H9 (cell line): Measurements from ENCODE around the gene IRF2. TPM values are rescaled to one million over a fixed set of nuclear protein-coding genes. Genes with fewer than 3 reads are reported as not detected.

Experiments
- DNase-seq: peaks from one replicate; pipeline ENCODE4 v3.0.0-alpha.2; 2017
- H2AFZ ChIP-seq: one replicate; pipeline ENCODE4 v1.6.1; 2013; ENCODE audit warnings: mild to moderate bottlenecking, low read length, control low read depth, moderate library complexity
- H2AK5ac ChIP-seq: 2 replicates; pipeline ENCODE4 v1.6.1; 2013; ENCODE audit warnings: low read length, control low read depth, mixed read lengths; ENCODE audit not compliant: insufficient read length
- H2BK120ac ChIP-seq: one replicate; pipeline ENCODE4 v1.6.1; 2013; ENCODE audit warnings: low read depth, mild to moderate bottlenecking, low read length, control low read depth, inconsistent platforms; ENCODE audit not compliant: poor library complexity, severe bottlenecking
- H2BK12ac ChIP-seq: 2 replicates; pipeline ENCODE4 v1.6.1; 2013; ENCODE audit warnings: low read length, control low read depth, mixed read lengths, low read depth; ENCODE audit not compliant: insufficient read length
- H2BK15ac ChIP-seq: 2 replicates; pipeline ENCODE4 v1.6.1; 2013; ENCODE audit warnings: low read depth, low read length, control low read depth
- H2BK20ac ChIP-seq: one replicate; pipeline ENCODE4 v1.6.1; 2013; ENCODE audit warnings: low read depth, mild to moderate bottlenecking, low read length, control low read depth, inconsistent platforms; ENCODE audit not compliant: poor library complexity, severe bottlenecking
- H2BK5ac ChIP-seq: 2 replicates; pipeline ENCODE4 v1.6.1; 2013; ENCODE audit warnings: low read length, control low read depth, mixed read lengths; ENCODE audit not compliant: insufficient read length
- H3K14ac ChIP-seq: 2 replicates; pipeline ENCODE4 v1.6.1; 2013; ENCODE audit warnings: low read length, control low read depth; ENCODE audit not compliant: insufficient read depth
- H3K18ac ChIP-seq: 2 replicates; pipeline ENCODE4 v1.6.1; 2013; ENCODE audit warnings: low read depth, mild to moderate bottlenecking, mixed read lengths, low read length, control low read depth; ENCODE audit not compliant: insufficient read length
- H3K23ac ChIP-seq: 2 replicates; pipeline ENCODE4 v1.6.1; 2013; ENCODE audit warnings: low read length, control low read depth, mixed read lengths, low read depth; ENCODE audit not compliant: insufficient read length
- H3K23me2 ChIP-seq: 2 replicates; pipeline ENCODE4 v1.6.1; 2013; ENCODE audit warnings: low read depth, mild to moderate bottlenecking, mixed read lengths, low read length, control low read depth; ENCODE audit not compliant: insufficient read length, poor library complexity, severe bottlenecking
- H3K27ac ChIP-seq: 2 replicates; pipeline ENCODE4 v1.5.1; 2013; ENCODE audit warnings: low read length, control low read depth, mixed read lengths, low read depth; ENCODE audit not compliant: insufficient read length
- H3K27me3 ChIP-seq: 2 replicates; pipeline ENCODE4 v1.6.1; 2013; ENCODE audit warnings: low read length, control low read depth, inconsistent platforms; ENCODE audit not compliant: insufficient read depth
- H3K4ac ChIP-seq: 2 replicates; pipeline ENCODE4 v1.6.1; 2013; ENCODE audit warnings: low read depth, mild to moderate bottlenecking, control low read depth, inconsistent platforms, low read length, moderate library complexity
- H3K4me1 ChIP-seq: 2 replicates; pipeline ENCODE4 v1.6.1; 2013; ENCODE audit warnings: low read length, control low read depth, inconsistent platforms; ENCODE audit not compliant: insufficient read depth
- H3K4me2 ChIP-seq: 2 replicates; pipeline ENCODE4 v1.6.1; 2013; ENCODE audit warnings: low read length, control low read depth, mixed read lengths; ENCODE audit not compliant: insufficient read length, insufficient read depth
- H3K56ac ChIP-seq: 2 replicates; pipeline ENCODE4 v1.6.1; 2013; ENCODE audit warnings: low read depth, mild to moderate bottlenecking, mixed read lengths, low read length, control low read depth; ENCODE audit not compliant: insufficient read length
- H3K79me1 ChIP-seq: 2 replicates; pipeline ENCODE4 v1.6.1; 2013; ENCODE audit warnings: low read depth, mild to moderate bottlenecking, moderate library complexity, low read length, control low read depth, inconsistent platforms; ENCODE audit not compliant: insufficient read depth, poor library complexity, severe bottlenecking
- H3K79me2 ChIP-seq: 2 replicates; pipeline ENCODE4 v1.6.1; 2013; ENCODE audit warnings: low read length, control low read depth, inconsistent platforms; ENCODE audit not compliant: insufficient read depth
- H3K9ac ChIP-seq: 2 replicates; pipeline ENCODE4 v1.6.1; 2013; ENCODE audit warnings: low read length, control low read depth, mixed read lengths; ENCODE audit not compliant: insufficient read length; ENCODE audit errors: extremely low read depth
- H3K9me3 ChIP-seq: one replicate; pipeline ENCODE4 v1.6.1; 2013; ENCODE audit warnings: low read depth, low read length, inconsistent platforms; ENCODE audit not compliant: control insufficient read depth
- H3T11ph ChIP-seq: one replicate; pipeline ENCODE4 v1.6.1; 2013; ENCODE audit warnings: mild to moderate bottlenecking, low read length, control low read depth, inconsistent platforms
- H4K20me1 ChIP-seq: one replicate; pipeline ENCODE4 v1.6.1; 2013; ENCODE audit not compliant: control insufficient read depth, insufficient read length, insufficient read depth
- H4K5ac ChIP-seq: 2 replicates; pipeline ENCODE4 v1.6.1; 2013; ENCODE audit warnings: low read depth, mild to moderate bottlenecking, mixed read lengths, low read length, control low read depth; ENCODE audit not compliant: insufficient read length
- H4K8ac ChIP-seq: replicated peaks from 2 replicates; pipeline ENCODE4 v1.6.1; 2013; ENCODE audit warnings: low read length, control low read depth, mixed read lengths, low read depth; ENCODE audit not compliant: insufficient read length
- H4K91ac ChIP-seq: 2 replicates; pipeline ENCODE4 v1.6.1; 2013; ENCODE audit warnings: low read depth, mild to moderate bottlenecking, moderate library complexity, mixed read lengths, low read length, control low read depth; ENCODE audit not compliant: insufficient read length
- H3K27ac Mint-ChIP-seq, 3 experiments: 2 replicates in 2 of 3; 3 replicates in 1 of 3; pipeline ENCODE4 v1.8.0; 2020 to 2021; ENCODE audit warnings: mixed read lengths in 3 of 3, mild to moderate bottlenecking in 1 of 3, moderate library complexity in 1 of 3
- H3K27me3 Mint-ChIP-seq: 2 replicates; pipeline ENCODE4 v1.8.0; 2021; ENCODE audit warnings: low read depth, mild to moderate bottlenecking, moderate library complexity, mixed read lengths
- H3K36me3 Mint-ChIP-seq, 3 experiments: 2 replicates in 2 of 3; 3 replicates in 1 of 3; pipeline ENCODE4 v1.8.0; 2020 to 2021; ENCODE audit warnings: low read depth in 3 of 3, mixed read lengths in 3 of 3; ENCODE audit not compliant: insufficient read depth in 1 of 3
- H3K4me1 Mint-ChIP-seq, 2 experiments: 2 replicates each; pipeline ENCODE4 v1.8.0; 2020; ENCODE audit warnings: mixed read lengths in 2 of 2
- H3K4me3 Mint-ChIP-seq, 2 experiments: 2 replicates in 1 of 2; 3 replicates in 1 of 2; pipeline ENCODE4 v1.8.0; 2020 to 2021; ENCODE audit warnings: mild to moderate bottlenecking in 2 of 2, mixed read lengths in 2 of 2, moderate library complexity in 1 of 2
- H3K9me3 Mint-ChIP-seq, 2 experiments: 2 replicates in 1 of 2; 3 replicates in 1 of 2; pipeline ENCODE4 v1.8.0; 2020; ENCODE audit warnings: mild to moderate bottlenecking in 2 of 2, mixed read lengths in 2 of 2, moderate library complexity in 1 of 2
- WGBS: extraction: QIAGEN DNeasy Blood & Tissue Kit; methylation state at CpG from one replicate; pipeline ENCODE4 v1.1.7; 2013; ENCODE audit warnings: missing lambda C conversion rate, low lambda C conversion rate, mixed read lengths; ENCODE audit not compliant: insufficient read length; ENCODE audit errors: extremely low coverage; 5-methylcytosine and 5-hydroxymethylcytosine counted together
- total RNA-seq: library from RNA; stranded (reverse); gene quantifications from 2 replicates; pipeline ENCODE4 v1.2.1, GENCODE V29; 2021
- TF ChIP-seq, protein P1 (sequence below): fragments of 200-600 bp; sonication (generic); conservative IDR thresholded peaks from 3 replicates; pipeline ENCODE4 v1.8.0; 2021; ENCODE audit warnings: antibody characterized with exemption, mild to moderate bottlenecking

IRF2 gene
- total RNA-seq, 1 experiment from 2014 or later: 13.5 TPM

DNA sequence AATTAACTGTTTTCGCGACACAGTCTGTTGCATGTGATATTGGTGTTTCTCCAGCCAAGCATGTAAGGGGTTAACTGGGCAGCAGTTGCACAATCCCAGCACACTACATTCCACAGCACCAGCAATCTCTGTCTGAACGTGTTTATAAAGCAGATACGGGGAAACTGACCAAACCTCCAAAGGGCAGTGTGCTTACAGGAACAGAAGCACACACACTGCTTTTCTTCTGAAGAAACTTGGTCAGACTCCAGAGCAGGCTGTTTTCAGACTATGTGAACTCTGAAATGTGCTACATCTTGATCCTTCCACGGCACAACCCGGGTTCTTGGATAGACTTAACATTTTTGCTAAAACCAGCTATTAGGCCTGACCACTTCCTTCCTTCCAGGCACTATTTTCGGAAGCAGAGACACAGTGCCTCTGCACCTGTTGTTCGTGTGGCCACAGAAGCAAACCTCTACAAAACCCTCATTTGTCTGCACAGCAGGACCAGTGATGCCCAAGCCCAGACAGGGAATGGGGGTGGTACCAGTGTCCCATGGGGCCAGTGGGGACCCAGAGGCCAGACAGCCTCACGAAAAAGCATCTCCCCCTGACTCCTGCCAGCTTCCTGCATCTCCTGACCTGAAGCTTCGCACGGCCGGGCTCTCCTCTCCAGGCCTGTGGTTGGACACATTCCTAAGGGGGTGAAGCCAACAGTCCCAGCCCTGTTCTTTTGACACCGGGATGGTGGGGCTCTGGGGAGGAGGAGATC lies 90.1 kb downstream of the IRF2 start:
- no peak overlapping the region for H2AFZ ChIP-seq
- Mint-ChIP-seq H3K9me3 (no peaks in the 10 kb centered on the region; a peak in 1 of 5 replicates), H3K27ac (peak overlapping the region in 1 of 3 experiments; percentile 92; a peak in 3 of 7 replicates), H3K4me3 (peak overlapping the region in 1 of 2 experiments; percentile 19; a peak in 1 of 5 replicates), H3K4me1 (peaks cover 66 to 71% of the 10 kb centered on the region in 2 experiments), H3K36me3 (peaks cover 8 to 13% (median 12%) of the 10 kb centered on the region in 3 experiments; a peak in 6 of 7 replicates), H3K27me3 (no peaks in the 10 kb centered on the region; the same call in 1 of the 2 replicates)
- no peak overlapping the region for H2BK12ac ChIP-seq
- no peak overlapping the region for H3K4me2 ChIP-seq
- H3K27me3 ChIP-seq: no peaks in the 10 kb centered on the region
- no peak overlapping the region for H3K18ac ChIP-seq
- H3K27ac ChIP-seq: no peak overlapping the region
- no peaks in the 10 kb centered on the region for H3K9me3 ChIP-seq
- H3K79me1 ChIP-seq: no peaks in the 10 kb centered on the region
- no peak overlapping the region for H3K9ac ChIP-seq
- TF ChIP-seq, protein P1, sequence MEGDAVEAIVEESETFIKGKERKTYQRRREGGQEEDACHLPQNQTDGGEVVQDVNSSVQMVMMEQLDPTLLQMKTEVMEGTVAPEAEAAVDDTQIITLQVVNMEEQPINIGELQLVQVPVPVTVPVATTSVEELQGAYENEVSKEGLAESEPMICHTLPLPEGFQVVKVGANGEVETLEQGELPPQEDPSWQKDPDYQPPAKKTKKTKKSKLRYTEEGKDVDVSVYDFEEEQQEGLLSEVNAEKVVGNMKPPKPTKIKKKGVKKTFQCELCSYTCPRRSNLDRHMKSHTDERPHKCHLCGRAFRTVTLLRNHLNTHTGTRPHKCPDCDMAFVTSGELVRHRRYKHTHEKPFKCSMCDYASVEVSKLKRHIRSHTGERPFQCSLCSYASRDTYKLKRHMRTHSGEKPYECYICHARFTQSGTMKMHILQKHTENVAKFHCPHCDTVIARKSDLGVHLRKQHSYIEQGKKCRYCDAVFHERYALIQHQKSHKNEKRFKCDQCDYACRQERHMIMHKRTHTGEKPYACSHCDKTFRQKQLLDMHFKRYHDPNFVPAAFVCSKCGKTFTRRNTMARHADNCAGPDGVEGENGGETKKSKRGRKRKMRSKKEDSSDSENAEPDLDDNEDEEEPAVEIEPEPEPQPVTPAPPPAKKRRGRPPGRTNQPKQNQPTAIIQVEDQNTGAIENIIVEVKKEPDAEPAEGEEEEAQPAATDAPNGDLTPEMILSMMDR: no peak
- H3K79me2 ChIP-seq: no peaks in the 10 kb centered on the region
- no peak overlapping the region for H2BK20ac ChIP-seq
- H3K14ac ChIP-seq: no peak overlapping the region; the same call in 1 of the 2 replicates
- peaks cover 31% of the 10 kb centered on the region for H3K4me1 ChIP-seq
- no peak overlapping the region for H3T11ph ChIP-seq
- peak; percentile 29 for DNase-seq
- no peak overlapping the region for H3K4ac ChIP-seq
- H2BK120ac ChIP-seq: no peak overlapping the region
- no CpG with 5 or more reads among the region's 13 CpGs for WGBS
- H4K91ac ChIP-seq: no peak overlapping the region
- no peak overlapping the region for H3K23ac ChIP-seq
- no peak overlapping the region for H4K5ac ChIP-seq
- no peak overlapping the region for H4K8ac ChIP-seq
- no peak overlapping the region for H2BK15ac ChIP-seq
- H2AK5ac ChIP-seq: no peak overlapping the region
- no peaks in the 10 kb centered on the region for H4K20me1 ChIP-seq
- H2BK5ac ChIP-seq: no peak overlapping the region
- H3K56ac ChIP-seq: no peak overlapping the region
- H3K23me2 ChIP-seq: no peaks in the 10 kb centered on the region
